Osteocyte (in vitro differentiated cells): ENCODE data around the gene TAX1BP1. TPM values are rescaled to one million over a fixed set of nuclear protein-coding genes. Genes with fewer than 3 reads are reported as not detected.

Source experiments
- DNase-seq: peaks from one replicate; pipeline ENCODE4 v3.0.0; 2021; ENCODE audit warnings: mixed read lengths; ENCODE audit not compliant: unreplicated experiment; ENCODE audit errors: extremely low spot score
- H3K27ac Mint-ChIP-seq: one replicate; pipeline ENCODE4 v1.8.0; 2021; ENCODE audit warnings: mild to moderate bottlenecking, mixed read lengths; ENCODE audit not compliant: unreplicated experiment
- H3K27me3 Mint-ChIP-seq: one replicate; pipeline ENCODE4 v1.8.0; 2021; ENCODE audit warnings: mixed read lengths; ENCODE audit not compliant: unreplicated experiment
- H3K36me3 Mint-ChIP-seq: one replicate; pipeline ENCODE4 v1.8.0; 2021; ENCODE audit warnings: mixed read lengths; ENCODE audit not compliant: unreplicated experiment
- H3K4me1 Mint-ChIP-seq: one replicate; pipeline ENCODE4 v1.8.0; 2021; ENCODE audit warnings: mixed read lengths; ENCODE audit not compliant: unreplicated experiment
- H3K4me3 Mint-ChIP-seq: one replicate; pipeline ENCODE4 v1.8.0; 2021; ENCODE audit warnings: mild to moderate bottlenecking, moderate library complexity, mixed read lengths; ENCODE audit not compliant: unreplicated experiment
- H3K9me3 Mint-ChIP-seq: one replicate; pipeline ENCODE4 v1.8.0; 2021; ENCODE audit warnings: mixed read lengths; ENCODE audit not compliant: unreplicated experiment
- CTCF ChIP-seq: fragments of 200-600 bp; sonication (generic); IDR thresholded peaks from 2 replicates; pipeline ENCODE4 v1.5.0; 2021; ENCODE audit warnings: antibody characterized with exemption, mild to moderate bottlenecking, moderate library complexity
- total RNA-seq: library from RNA; stranded (reverse); gene quantifications from 2 replicates; pipeline ENCODE4 v1.2.1, GENCODE V29; 2021

TAX1BP1 gene
- total RNA-seq, 1 donor from 2014 or later: 95.5 TPM

GRCh38 chr7:27876756-27877155 is 136.8 kb downstream of the TAX1BP1 start:
- Mint-ChIP-seq H3K4me1 (peaks cover 40% of the 10 kb centered on the region), H3K27ac (no peak overlapping the region), H3K4me3 (no peak overlapping the region), H3K9me3 (no peaks in the 10 kb centered on the region), H3K27me3 (no peaks in the 10 kb centered on the region), H3K36me3 (no peaks in the 10 kb centered on the region)
- TF ChIP-seq CTCF: no peak
- DNase-seq: no peak

Other genes with a start within 250 kb of the TAX1BP1 start
- gene HIBADH, start 77.3 kb upstream of the TAX1BP1 start, total RNA-seq: 31.9 and 34.4 TPM in 2 replicates